IPS-NIHi11 (cell line): Measurements from ENCODE around the gene CASS4.

Experiments
- DNase-seq: peaks from one replicate; pipeline ENCODE4 v3.0.0; 2012; ENCODE audit warnings: mixed read lengths, low spot score

The CASS4 gene

GRCh38 chr20:56424931-56425330 is 12.9 kb downstream of the CASS4 start:
- DNase-seq = no peak

GRCh38 chr20:56426026-56426425 is 14.0 kb downstream of the CASS4 start:
- DNase-seq = no peak

- no peak for DNase-seq
These were observed 14.9 kb downstream of the CASS4 start for GRCh38 chr20:56426926-56427325.

GRCh38 chr20:56427797-56428196 is 15.7 kb downstream of the CASS4 start:
- DNase-seq = no peak

GRCh38 chr20:56428410-56428809 is 16.4 kb downstream of the CASS4 start:
- no peak for DNase-seq

- no peak for DNase-seq
These were observed 16.8 kb downstream of the CASS4 start for GRCh38 chr20:56428881-56429280.

- DNase-seq = no peak
These were observed 17.4 kb downstream of the CASS4 start for GRCh38 chr20:56429502-56429901.

- DNase-seq = no peak
These were observed 17.9 kb downstream of the CASS4 start for GRCh38 chr20:56429941-56430340.

GRCh38 chr20:56430461-56430860 is 18.4 kb downstream of the CASS4 start:
- DNase-seq = no peak

- no peak for DNase-seq
These were observed 18.9 kb downstream of the CASS4 start for GRCh38 chr20:56430957-56431356.

GRCh38 chr20:56431471-56431870 is 19.4 kb downstream of the CASS4 start:
- no peak for DNase-seq

- DNase-seq = no peak
These were observed 21.3 kb downstream of the CASS4 start for GRCh38 chr20:56433221-56433879.

- DNase-seq = no peak
These were observed 21.8 kb downstream of the CASS4 start for GRCh38 chr20:56433880-56434255.

GRCh38 chr20:56437196-56437960 is 25.3 kb downstream of the CASS4 start:
- no peak for DNase-seq

- DNase-seq = no peak
These were observed 26.2 kb downstream of the CASS4 start for GRCh38 chr20:56438284-56438683.

- no peak for DNase-seq
These were observed 27.8 kb downstream of the CASS4 start for GRCh38 chr20:56439771-56440291.

- DNase-seq = no peak
These were observed 28.4 kb downstream of the CASS4 start for GRCh38 chr20:56440346-56441007.

- no peak for DNase-seq
These were observed 30.6 kb downstream of the CASS4 start for GRCh38 chr20:56442389-56443365.

- no peak for DNase-seq
These were observed 31.8 kb downstream of the CASS4 start for GRCh38 chr20:56443654-56444540.

GRCh38 chr20:56445130-56445529 is 33.1 kb downstream of the CASS4 start:
- DNase-seq = no peak

- no peak for DNase-seq
These were observed 33.5 kb downstream of the CASS4 start for GRCh38 chr20:56445540-56445939.
